GM12878 (cell line): Measurements from ENCODE around the gene TACR2. TPM values are rescaled to one million over a fixed set of nuclear protein-coding genes. Genes with fewer than 3 reads are reported as not detected.

Experiments used
- ATAC-seq: fragments of 200-7000 bp; cut with Tn5 transposase; 3 replicates; pipeline ENCODE4 v1.9.1; 2020; ENCODE audit warnings: mild to moderate bottlenecking, moderate library complexity
- BruUV-seq: library from RNA; stranded (reverse); fragments of 400-500 nt; replicated peaks from 2 replicates; lab custom pipeline; 2021; lab: Mats Ljungman, UMichigan
- CTCF ChIA-PET: fragments of 300-600 bp; sonication (Branson Sonifier 250); formaldehyde crosslinking; extraction: SDS; loops from one replicate; lab custom pipeline; 2021; ENCODE audit warnings: inconsistent platforms; lab: Yijun Ruan, JAX
- POLR2A ChIA-PET: fragments of 350-600 bp; formaldehyde crosslinking; extraction: SDS; loops from one replicate; lab custom pipeline; 2021; ENCODE audit warnings: inconsistent platforms; lab: Charles Lee
- RAD21 ChIA-PET: fragments of 300-600 bp; sonication (Branson Sonifier 250); formaldehyde crosslinking; loops from one replicate; lab custom pipeline; 2023; ENCODE audit warnings: antibody characterized with exemption; ENCODE audit not compliant: unreplicated experiment; lab: Charles Lee
- SMC1A ChIA-PET: fragments of 300-600 bp; sonication (Branson Sonifier 250); formaldehyde crosslinking; loops from one replicate; lab custom pipeline; 2023; ENCODE audit not compliant: unreplicated experiment, uncharacterized antibody; lab: Charles Lee
- DNase-seq: peaks from one replicate; pipeline ENCODE4 v3.0.0-alpha.2; 2011; ENCODE audit warnings: low read depth, low spot score
- FAIRE-seq: peaks from 3 replicates; lab custom pipeline; 2011; peaks lifted over from hg19 to GRCh38; lab: Jason Lieb, UNC
- H2AFZ ChIP-seq: 2 replicates; pipeline ENCODE4 v1.6.0; 2011; ENCODE audit warnings: low read depth, low read length, control low read depth; ENCODE audit not compliant: control insufficient read depth
- H3K27ac ChIP-seq: 2 replicates; pipeline ENCODE4 v1.5.1; 2011; ENCODE audit warnings: control low read depth; ENCODE audit not compliant: control insufficient read depth, insufficient read depth
- H3K27me3 ChIP-seq, 2 experiments: replicated peaks in 1 of 2; 2 replicates each; pipeline versions ENCODE4 v1.6.0 to v1.6.1; 2011; ENCODE audit warnings: low read length in 1 of 2; ENCODE audit not compliant: control insufficient read depth in 2 of 2, insufficient read depth in 2 of 2
- H3K36me3 ChIP-seq, 2 experiments: 2 replicates each; pipeline ENCODE4 v1.5.1; 2011; ENCODE audit warnings: low read length in 1 of 2; ENCODE audit not compliant: control insufficient read depth in 2 of 2, insufficient read depth in 2 of 2
- H3K4me1 ChIP-seq: 2 replicates; pipeline ENCODE4 v1.6.1; 2011; ENCODE audit warnings: mild to moderate bottlenecking, low read length, moderate library complexity, mixed read lengths; ENCODE audit not compliant: control insufficient read depth, insufficient read depth
- H3K4me2 ChIP-seq: 2 replicates; pipeline ENCODE4 v1.6.0; 2011; ENCODE audit warnings: control low read depth; ENCODE audit not compliant: control insufficient read depth, insufficient read depth
- H3K4me3 ChIP-seq: fragments of 200-600 bp; sonication (generic); 2 replicates; pipeline ENCODE4 v1.5.1; 2016
- H3K79me2 ChIP-seq: 2 replicates; pipeline ENCODE4 v1.6.0; 2011; ENCODE audit warnings: low read length; ENCODE audit not compliant: control insufficient read depth, insufficient read depth
- H3K9ac ChIP-seq: 2 replicates; pipeline ENCODE4 v1.8.0; 2011; ENCODE audit warnings: low read length, control low read depth, mixed read lengths; ENCODE audit not compliant: control insufficient read depth, insufficient read depth
- H3K9me3 ChIP-seq: replicated peaks from 3 replicates; pipeline ENCODE4 v1.5.1; 2011; ENCODE audit warnings: mild to moderate bottlenecking, low read length; ENCODE audit not compliant: control insufficient read depth, insufficient read depth
- H4K20me1 ChIP-seq: 2 replicates; pipeline ENCODE4 v1.6.0; 2011; ENCODE audit not compliant: control insufficient read depth, insufficient read depth
- EGR1 ChIP-seq, 2 experiments: IDR thresholded peaks; 1 replicate in 1 of 2; 2 replicates in 1 of 2; pipeline ENCODE4 v1.6.1; 2011 to 2012; ENCODE audit warnings: low read depth in 2 of 2, low read length in 2 of 2, borderline replicate concordance in 1 of 2, mild to moderate bottlenecking in 1 of 2, moderate library complexity in 1 of 2
- WRNIP1 ChIP-seq: IDR thresholded peaks from 2 replicates; pipeline ENCODE4 v1.6.1; 2011; ENCODE audit warnings: low read depth, low read length, improper control_type of control experiment, borderline replicate concordance
- ZNF24 ChIP-seq: fragments of 450-650 bp; IDR thresholded peaks from 2 replicates; pipeline ENCODE4 v1.6.1; 2017; ENCODE audit warnings: antibody characterized with exemption, mild to moderate bottlenecking
- WGBS: methylation state at CpG from one replicate; pipeline ENCODE4 v1.1.6; 2016; ENCODE audit warnings: low lambda C conversion rate; ENCODE audit not compliant: insufficient replicate concordance, insufficient coverage; ENCODE audit errors: missing lambda C conversion rate; 5-methylcytosine and 5-hydroxymethylcytosine counted together
- in situ Hi-C: fragments of 300-500 bp; cut with MboI; formaldehyde crosslinking; loops from 9 replicates; pipeline ENCODE4 v1.14.3; 2018; ENCODE audit warnings: mixed read lengths
- intact Hi-C: fragments of 100-400 bp; cut with micrococcal nuclease; formaldehyde crosslinking; loops from one replicate; pipeline ENCODE4 v1.14.2; 2022; ENCODE audit not compliant: unreplicated experiment
- polyA plus RNA-seq, 11 experiments: library from polyadenylated mRNA; depleted of rRNA in 4 of 11; unstranded in 6 of 11; stranded (reverse) in 5 of 11; fragments of >200 nt; fragmentation: Nextera tagmentation in 4 of 11; fragmentation: Illumina TruSeq in 1 of 11; extraction: Ambion mirVana in 4 of 11; extraction: Trizol in 1 of 11; gene quantifications; 1 replicate in 1 of 11; 2 replicates in 10 of 11; pipeline versions ENCODE4 v1.2.1 to v1.2.3, GENCODE V29; 2011 to 2016; ENCODE audit warnings: inconsistent platforms in 2 of 11, missing spikeins in 2 of 11, low read depth in 1 of 11
- total RNA-seq, 4 experiments: library from RNA; depleted of rRNA in 3 of 4; stranded (reverse); fragments of >200 nt in 3 of 4; fragmentation: Illumina TruSeq in 1 of 4; extraction: Trizol in 1 of 4; gene quantifications; 2 replicates each; pipeline versions ENCODE4 v1.2.1 to v1.2.3, GENCODE V29; 2013 to 2021

Gene TACR2
- total and polyA plus RNA-seq, 10 of the 15 experiments (the other 5 are each of a cell fraction or from before 2014, with no cell fraction given), result 0.11 TPM; not detected in 9

GRCh38 chr10:69358148-69358795 lies 58.4 kb downstream of the TACR2 start:
- H3K27me3 ChIP-seq, result no peaks in the 10 kb centered on the region
- BruUV-seq, result no TSS peak
- H3K9ac ChIP-seq, result no peak overlapping the region
- DNase-seq (no peak), ATAC-seq (no peak), FAIRE-seq (no peak)
- H3K79me2 ChIP-seq, result no peaks in the 10 kb centered on the region
- SMC1A ChIA-PET, result interaction anchor here (0.7 to 0.9 kb wide), 2 partner anchors 31 to 38 kb away, joined by 3 read pairs; no protein-coding TSS in a partner anchor
- intact Hi-C loops, result no loop called here
- in situ Hi-C loops, result no loop called here
- CTCF ChIA-PET, result no interaction called here
- H3K27ac ChIP-seq, result no peak overlapping the region
- H3K4me2 ChIP-seq, result no peak overlapping the region
- no peak overlapping the region for H2AFZ ChIP-seq
- H3K4me3 ChIP-seq, result no peak overlapping the region
- peaks cover 8 to 16% of the 10 kb centered on the region in 2 experiments for H3K36me3 ChIP-seq
- RAD21 ChIA-PET, result no interaction called here
- H3K4me1 ChIP-seq, result no peaks in the 10 kb centered on the region
- WGBS, result 97% methylated on average over 12 of the region's 12 CpGs
- H3K9me3 ChIP-seq, result no peaks in the 10 kb centered on the region
- TF ChIP-seq WRNIP1, result no peak
- TF ChIP-seq, all 136 proteins: peak for 0
- H4K20me1 ChIP-seq, result no peaks in the 10 kb centered on the region
- POLR2A ChIA-PET, result no interaction called here

DNA sequence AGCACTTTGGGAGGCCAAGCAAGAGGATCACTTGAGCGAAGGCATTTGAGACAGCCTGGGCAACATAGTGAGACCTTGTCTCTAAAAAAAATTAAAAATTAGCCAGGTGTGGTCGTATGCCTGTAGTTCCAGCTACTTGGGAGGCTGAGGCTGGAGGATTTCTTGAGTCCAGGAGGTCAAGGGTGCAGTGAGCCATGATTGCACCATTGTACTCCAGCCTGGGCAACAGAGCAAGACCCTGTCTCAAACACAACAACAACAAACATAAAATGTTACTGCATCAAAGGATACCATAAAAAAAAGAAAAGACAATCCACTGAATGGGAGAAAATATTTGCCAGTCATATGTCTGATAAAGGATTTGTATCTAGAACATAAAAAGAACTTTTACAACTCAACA lies 60.5 kb downstream of the TACR2 start:
- no peak for DNase-seq

More for the DNA sequence above, 60.5 kb downstream of the TACR2 start:
- ATAC-seq (no peak), FAIRE-seq (no peak)
- ChIA-PET POLR2A (interaction anchor here (0.7 kb wide), 1 partner anchor 12 kb away, joined by 3 read pairs; no protein-coding TSS in a partner anchor), RAD21 (no interaction called here), SMC1A (interaction anchor here (0.8 kb wide), 1 partner anchor 49 kb away, joined by 3 read pairs; no protein-coding TSS in a partner anchor), CTCF (no interaction called here)
- peaks cover 4 to 13% of the 10 kb centered on the region in 2 experiments for H3K36me3 ChIP-seq
- 96% methylated on average over 2 of the region's 2 CpGs for WGBS
- H3K4me2 ChIP-seq, result no peak overlapping the region
- intact Hi-C loops (no loop called here), in situ Hi-C loops (no loop called here)
- no peaks in the 10 kb centered on the region; the same call in 1 of the 2 replicates for H3K79me2 ChIP-seq
- no peaks in the 10 kb centered on the region for H4K20me1 ChIP-seq
- H3K27me3 ChIP-seq, result no peaks in the 10 kb centered on the region
- H2AFZ ChIP-seq, result no peak overlapping the region
- BruUV-seq, result no TSS peak
- H3K4me3 ChIP-seq, result no peak overlapping the region
- H3K9ac ChIP-seq, result no peak overlapping the region
- H3K9me3 ChIP-seq, result no peaks in the 10 kb centered on the region
- no peak overlapping the region for H3K27ac ChIP-seq
- no peaks in the 10 kb centered on the region for H3K4me1 ChIP-seq
- TF ChIP-seq EGR1 (IDR thresholded peaks at IDR 0.05; ENCODE audit: borderline replicate concordance in 1 of 2, low read depth in 2 of 2, low read length in 2 of 2) (no peak), ZNF24 (no peak)
